GM23248 (cell line): ENCODE measurements around the gene TTC22.

Experiments
- EZH2 ChIP-seq: fragments of 200-600 bp; sonication (generic); IDR thresholded peaks from 2 replicates; pipeline ENCODE4 v1.6.1; 2018; ENCODE audit warnings: antibody characterized with exemption, mild to moderate bottlenecking; ENCODE audit not compliant: insufficient read depth, poor library complexity, severe bottlenecking
- EZH2phosphoT487 ChIP-seq: fragments of 200-600 bp; sonication (generic); IDR thresholded peaks from 2 replicates; pipeline ENCODE4 v1.6.1; 2018; ENCODE audit warnings: antibody characterized with exemption, moderate library complexity, mild to moderate bottlenecking, low read depth; ENCODE audit not compliant: insufficient read depth

- TF ChIP-seq EZH2, result no peak
- TF ChIP-seq EZH2phosphoT487, result no peak
These were observed 19.0 kb downstream of the TTC22 start for GRCh38 chr1:54782156-54782555.
